CD4-positive, alpha-beta T cell treated with Interleukin-4 for 4 hours (primary cell): ENCODE measurements around the gene PREP.
"Not testable (repeated sequence)": the region's sequence is repeated elsewhere in the genome, so short reads cannot be mapped to it uniquely, and the experiment has no call there.

Source experiments
- DNase-seq: peaks from one replicate; pipeline ENCODE4 v3.0.0-alpha.2; 2020

The PREP gene

GRCh38 chr6:105259913-105260889, 142.7 kb downstream of the PREP start:
- no peak for DNase-seq

GRCh38 chr6:105258816-105259215, 144.1 kb downstream of the PREP start:
- no peak for DNase-seq

- no peak for DNase-seq
These were observed 145.5 kb downstream of the PREP start for GRCh38 chr6:105257340-105257739.

- no peak for DNase-seq
These were observed 146.3 kb downstream of the PREP start for GRCh38 chr6:105256619-105257018.

- no peak for DNase-seq
These were observed 149.1 kb downstream of the PREP start for GRCh38 chr6:105253787-105254186.

- DNase-seq, result no peak
These were observed 151.2 kb downstream of the PREP start for GRCh38 chr6:105251689-105252088.

- no peak for DNase-seq
These were observed 152.3 kb downstream of the PREP start for GRCh38 chr6:105250533-105250932.

GRCh38 chr6:105243487-105243886, 159.4 kb downstream of the PREP start:
- no peak for DNase-seq

GRCh38 chr6:105235155-105235554, 167.7 kb downstream of the PREP start:
- no peak for DNase-seq

- DNase-seq, result not testable (repeated sequence)
These were observed 171.1 kb downstream of the PREP start for GRCh38 chr6:105231771-105232170.
